Fibroblast of lung (primary cell): ENCODE data around the gene FOXS1. TPM values are rescaled to one million over a fixed set of nuclear protein-coding genes. Genes with fewer than 3 reads are reported as not detected.

Experiments
- DNase-seq, 2 donors: peaks; one replicate each; pipeline versions ENCODE4 v3.0.0 to v3.0.0-alpha.2; 2010; ENCODE audit warnings: low read depth in 2 of 2
- H2AFZ ChIP-seq: 2 replicates; pipeline ENCODE4 v1.5.1; 2012; ENCODE audit warnings: low read length, control low read depth, inconsistent platforms
- H3K27ac ChIP-seq: 2 replicates; pipeline ENCODE4 v1.5.1; 2011; ENCODE audit warnings: low read length, control low read depth; ENCODE audit not compliant: insufficient read depth
- H3K27me3 ChIP-seq: 2 replicates; pipeline ENCODE4 v1.5.1; 2011; ENCODE audit warnings: mild to moderate bottlenecking, low read length; ENCODE audit not compliant: control insufficient read depth, insufficient read depth
- H3K36me3 ChIP-seq: 2 replicates; pipeline ENCODE4 v1.5.1; 2011; ENCODE audit warnings: low read length; ENCODE audit not compliant: control insufficient read depth, insufficient read depth
- H3K4me1 ChIP-seq: 2 replicates; pipeline ENCODE4 v1.5.1; 2011; ENCODE audit warnings: low read length; ENCODE audit not compliant: control insufficient read depth, insufficient read depth; ENCODE audit errors: extremely low read depth
- H3K4me2 ChIP-seq: 2 replicates; pipeline ENCODE4 v1.5.1; 2011; ENCODE audit warnings: low read length, control low read depth; ENCODE audit not compliant: insufficient read depth; ENCODE audit errors: extremely low read depth
- H3K4me3 ChIP-seq, 4 experiments: fragments of 200-600 bp in 1 of 4; sonication (generic) in 1 of 4; replicated peaks in 1 of 4; 2 replicates each; pipeline ENCODE4 v1.5.1; 2011 to 2016; ENCODE audit warnings: low read length in 4 of 4, low read depth in 3 of 4, mild to moderate bottlenecking in 3 of 4, control low read depth in 2 of 4, inconsistent platforms in 1 of 4, mixed read lengths in 1 of 4; ENCODE audit not compliant: insufficient read depth in 1 of 4; ENCODE audit errors: control extremely low read depth in 1 of 4
- H3K79me2 ChIP-seq: 2 replicates; pipeline ENCODE4 v1.5.1; 2012; ENCODE audit warnings: mild to moderate bottlenecking, low read length, inconsistent platforms; ENCODE audit not compliant: control insufficient read depth, insufficient read depth
- H3K9ac ChIP-seq: 2 replicates; pipeline ENCODE4 v1.5.1; 2011; ENCODE audit warnings: mild to moderate bottlenecking, low read length, control low read depth; ENCODE audit not compliant: insufficient read depth
- H3K9me3 ChIP-seq: 2 replicates; pipeline ENCODE4 v1.5.1; 2012; ENCODE audit warnings: low read depth, low read length; ENCODE audit not compliant: control insufficient read depth, insufficient read depth
- H4K20me1 ChIP-seq: 2 replicates; pipeline ENCODE4 v1.5.1; 2011; ENCODE audit warnings: low read length; ENCODE audit not compliant: control insufficient read depth, insufficient read depth; ENCODE audit errors: extremely low read depth
- EZH2 ChIP-seq: IDR thresholded peaks from 2 replicates; pipeline ENCODE4 v1.5.1; 2012; ENCODE audit warnings: low read length, control low read depth, mild to moderate bottlenecking; ENCODE audit errors: missing control alignments
- polyA plus RNA-seq, 2 donors: library from polyadenylated mRNA; depleted of rRNA in 1 of 2; stranded (reverse) in 1 of 2; unstranded in 1 of 2; fragments of >200 nt; gene quantifications; 2 replicates each; pipeline ENCODE4 v1.2.1, GENCODE V29; 2011 to 2012; ENCODE audit warnings: missing spikeins in 1 of 2
- total RNA-seq: library from RNA; depleted of rRNA; stranded (reverse); fragments of >200 nt; gene quantifications from 2 replicates; pipeline ENCODE4 v1.2.1, GENCODE V29; 2014
- TF ChIP-seq, protein P1 (sequence below), 2 donors: IDR thresholded peaks in 1 of 2; conservative IDR thresholded peaks in 1 of 2; 1 replicate in 1 of 2; 2 replicates in 1 of 2; pipeline ENCODE4 v1.5.1; 2011 to 2012; ENCODE audit warnings: low read length in 2 of 2, control low read depth in 1 of 2, inconsistent platforms in 1 of 2, low read depth in 1 of 2, mild to moderate bottlenecking in 1 of 2

FOXS1 gene
- total and polyA plus RNA-seq, 2 donors (not counting 1 experiment from before 2014, with no cell fraction given) = under 0.01 TPM; not detected in 1

DNA sequence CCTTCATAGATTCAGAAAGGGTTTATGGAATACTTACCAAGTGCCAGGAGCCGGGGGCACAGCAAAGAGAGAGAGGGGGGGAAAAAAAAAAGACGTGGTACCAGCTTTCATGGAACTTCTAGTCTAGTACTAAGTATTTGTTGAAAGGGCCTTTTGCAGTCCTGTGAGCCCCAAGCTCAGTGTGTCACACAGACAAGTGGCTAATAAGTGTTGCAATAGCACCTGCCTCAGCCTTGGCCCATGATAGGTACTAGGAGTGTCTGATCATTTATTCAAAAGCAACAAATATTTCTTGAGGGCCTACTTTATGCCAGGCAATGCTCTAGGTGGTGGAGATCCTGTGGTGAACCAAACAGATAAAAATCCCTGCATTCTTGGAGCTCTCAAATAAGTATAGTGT is 18.3 kb downstream of the FOXS1 start:
- Histone ChIP-seq H3K4me1 (no peaks in the 10 kb centered on the region), H3K27me3 (no peaks in the 10 kb centered on the region), H3K4me3 (no peak overlapping the region), H3K4me2 (no peak overlapping the region), H3K9me3 (no peaks in the 10 kb centered on the region), H3K27ac (no peak overlapping the region), H2AFZ (no peak overlapping the region), H4K20me1 (no peaks in the 10 kb centered on the region), H3K36me3 (no peaks in the 10 kb centered on the region), H3K79me2 (no peaks in the 10 kb centered on the region), H3K9ac (no peak overlapping the region)
- DNase-seq = no peak
- TF ChIP-seq EZH2 = no peak
- TF ChIP-seq, protein P1, sequence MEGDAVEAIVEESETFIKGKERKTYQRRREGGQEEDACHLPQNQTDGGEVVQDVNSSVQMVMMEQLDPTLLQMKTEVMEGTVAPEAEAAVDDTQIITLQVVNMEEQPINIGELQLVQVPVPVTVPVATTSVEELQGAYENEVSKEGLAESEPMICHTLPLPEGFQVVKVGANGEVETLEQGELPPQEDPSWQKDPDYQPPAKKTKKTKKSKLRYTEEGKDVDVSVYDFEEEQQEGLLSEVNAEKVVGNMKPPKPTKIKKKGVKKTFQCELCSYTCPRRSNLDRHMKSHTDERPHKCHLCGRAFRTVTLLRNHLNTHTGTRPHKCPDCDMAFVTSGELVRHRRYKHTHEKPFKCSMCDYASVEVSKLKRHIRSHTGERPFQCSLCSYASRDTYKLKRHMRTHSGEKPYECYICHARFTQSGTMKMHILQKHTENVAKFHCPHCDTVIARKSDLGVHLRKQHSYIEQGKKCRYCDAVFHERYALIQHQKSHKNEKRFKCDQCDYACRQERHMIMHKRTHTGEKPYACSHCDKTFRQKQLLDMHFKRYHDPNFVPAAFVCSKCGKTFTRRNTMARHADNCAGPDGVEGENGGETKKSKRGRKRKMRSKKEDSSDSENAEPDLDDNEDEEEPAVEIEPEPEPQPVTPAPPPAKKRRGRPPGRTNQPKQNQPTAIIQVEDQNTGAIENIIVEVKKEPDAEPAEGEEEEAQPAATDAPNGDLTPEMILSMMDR (conservative IDR thresholded peaks at IDR 0.05 in 1 of 2, IDR thresholded peaks at IDR 0.05 in 1 of 2; ENCODE audit: low read depth in 1 of 2, low read length in 2 of 2) = no peak

DNA sequence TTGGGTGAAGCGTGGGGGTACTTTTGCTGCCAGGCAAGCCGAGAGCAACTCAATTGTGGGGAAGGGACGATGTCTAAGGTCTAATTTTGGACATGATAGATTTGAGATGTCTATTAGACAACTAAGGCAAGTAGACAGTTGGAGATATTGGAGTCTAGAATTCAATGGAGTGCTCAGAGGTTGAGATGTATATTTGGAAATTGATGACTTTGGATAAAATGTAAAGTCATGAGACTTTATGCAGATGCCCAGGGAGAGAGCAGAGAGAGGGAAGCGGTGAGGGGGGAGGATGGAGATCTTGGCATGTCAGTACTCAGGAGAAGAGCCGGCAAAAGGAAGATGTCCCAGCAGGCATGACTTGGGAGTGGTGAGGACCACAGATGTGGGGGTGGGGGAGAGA is 19.3 kb downstream of the FOXS1 start:
- Histone ChIP-seq H3K9me3 (no peaks in the 10 kb centered on the region), H3K27me3 (no peaks in the 10 kb centered on the region), H3K4me3 (no peak overlapping the region), H2AFZ (no peak overlapping the region), H4K20me1 (no peaks in the 10 kb centered on the region), H3K4me1 (no peaks in the 10 kb centered on the region), H3K9ac (no peak overlapping the region), H3K36me3 (no peaks in the 10 kb centered on the region), H3K4me2 (no peak overlapping the region), H3K27ac (no peak overlapping the region), H3K79me2 (no peaks in the 10 kb centered on the region)
- no peak for DNase-seq
- TF ChIP-seq EZH2 = no peak
- TF ChIP-seq, protein P1 (conservative IDR thresholded peaks at IDR 0.05 in 1 of 2, IDR thresholded peaks at IDR 0.05 in 1 of 2; ENCODE audit: low read depth in 1 of 2, low read length in 2 of 2) = no peak

DNA sequence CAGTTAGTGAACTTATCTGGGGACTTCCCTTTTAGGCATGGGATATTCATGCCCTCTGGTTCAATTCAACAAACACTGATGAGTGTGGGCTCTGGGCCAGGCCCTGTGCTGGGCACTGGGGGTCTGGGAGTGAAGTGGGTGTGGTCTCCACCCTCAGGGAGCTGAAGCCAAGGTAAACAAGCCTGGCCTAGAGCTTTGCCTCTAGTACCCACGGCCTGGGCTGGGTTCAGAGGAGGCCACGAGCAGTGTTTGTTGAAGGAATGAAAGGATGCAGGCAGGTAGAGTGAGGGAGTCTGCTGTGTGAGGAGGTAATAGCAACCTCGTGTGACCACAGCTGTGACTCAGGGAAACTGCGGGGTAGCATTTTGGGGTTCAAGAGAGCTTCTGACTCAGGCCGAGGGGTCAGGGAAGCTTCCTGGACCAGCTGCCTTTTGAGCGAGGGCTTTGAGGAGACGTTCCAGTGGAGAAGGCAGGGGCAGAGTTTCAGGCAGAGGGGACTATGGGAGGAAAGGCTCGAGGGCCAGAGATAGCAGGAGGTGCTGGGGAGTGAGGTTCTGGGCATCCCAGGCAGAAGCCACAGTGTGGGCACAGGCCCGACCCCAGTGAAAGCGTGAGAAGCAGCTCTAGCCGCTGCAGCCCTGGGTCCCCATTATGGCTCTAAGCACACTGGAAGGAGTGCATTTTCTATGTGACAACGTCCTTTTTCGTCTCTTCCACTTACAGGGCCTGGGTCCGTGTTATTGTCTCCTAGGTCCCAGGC is 20.7 kb downstream of the FOXS1 start:
- TF ChIP-seq, protein P1 (conservative IDR thresholded peaks at IDR 0.05 in 1 of 2, IDR thresholded peaks at IDR 0.05 in 1 of 2; ENCODE audit: low read depth in 1 of 2, low read length in 2 of 2) = no peak
- no peak for TF ChIP-seq EZH2
- Histone ChIP-seq H3K4me1 (no peaks in the 10 kb centered on the region), H3K79me2 (no peaks in the 10 kb centered on the region), H3K36me3 (no peaks in the 10 kb centered on the region), H3K9ac (no peak overlapping the region), H3K4me2 (no peak overlapping the region), H3K27ac (no peak overlapping the region), H3K9me3 (no peaks in the 10 kb centered on the region), H4K20me1 (no peaks in the 10 kb centered on the region), H2AFZ (no peak overlapping the region), H3K27me3 (no peaks in the 10 kb centered on the region), H3K4me3 (no peak overlapping the region)
- DNase-seq = no peak
